OCI-LY3 (cell line): ENCODE measurements around the gene RARRES1.

Experiments used
- H2AFZ ChIP-seq: fragments of 200-600, 300-600 bp; shearing (Covaris generic); 2 replicates; pipeline ENCODE4 v1.6.0; 2014; ENCODE audit warnings: antibody characterized with exemption, low read depth, low read length
- H3K27ac ChIP-seq: fragments of 200-600, 300-600 bp; sonication (generic); 2 replicates; pipeline ENCODE4 v1.5.1; 2014; ENCODE audit warnings: mild to moderate bottlenecking, low read length, moderate library complexity, mixed read lengths
- H3K27me3 ChIP-seq: fragments of 200-600, 300-600 bp; sonication (generic); 2 replicates; pipeline ENCODE4 v1.6.1; 2014; ENCODE audit warnings: low read depth, low read length, mixed read lengths
- H3K36me3 ChIP-seq: fragments of 200-600, 300-600 bp; sonication (generic); replicated peaks from 2 replicates; pipeline ENCODE3; 2014; ENCODE audit warnings: low read depth, low read length, mixed read lengths
- H3K4me1 ChIP-seq: fragments of 300-600, 200-600 bp; sonication (generic); 2 replicates; pipeline ENCODE4 v1.6.1; 2014; ENCODE audit warnings: low read length, mixed read lengths
- H3K4me2 ChIP-seq: fragments of 200-600, 300-600 bp; sonication (generic); 2 replicates; pipeline ENCODE4 v1.6.1; 2014; ENCODE audit warnings: low read length, mixed read lengths
- H3K4me3 ChIP-seq: fragments of 300-600, 200-600 bp; sonication (generic); 2 replicates; pipeline ENCODE4 v1.5.1; 2014; ENCODE audit warnings: antibody characterized with exemption, mild to moderate bottlenecking, low read length, moderate library complexity
- H3K79me2 ChIP-seq: fragments of 300-600, 200-600 bp; shearing (Covaris generic); 2 replicates; pipeline ENCODE4 v1.6.1; 2014; ENCODE audit warnings: mild to moderate bottlenecking, low read length, mixed read lengths
- H3K9ac ChIP-seq: fragments of 300-600, 200-600 bp; shearing (Covaris generic); 2 replicates; pipeline ENCODE4 v1.6.0; 2014; ENCODE audit warnings: mild to moderate bottlenecking, low read length, moderate library complexity
- H3K9me3 ChIP-seq: fragments of 200-600, 300-600 bp; shearing (Covaris generic); 2 replicates; pipeline ENCODE4 v1.6.1; 2014; ENCODE audit warnings: low read length, mixed read lengths; ENCODE audit not compliant: insufficient read depth
- H4K20me1 ChIP-seq: fragments of 200-600, 300-600 bp; sonication (generic); 2 replicates; pipeline ENCODE4 v1.6.1; 2016; ENCODE audit warnings: low read length, mixed read lengths; ENCODE audit not compliant: insufficient read depth
- EZH2phosphoT487 ChIP-seq: fragments of 200-600 bp; shearing (Covaris generic); IDR thresholded peaks from 2 replicates; pipeline ENCODE4 v1.6.1; 2018; ENCODE audit warnings: antibody characterized with exemption, mixed run types, low read depth
- TF ChIP-seq, protein P1 (sequence below): fragments of 200-600, 300-600 bp; sonication (generic); IDR thresholded peaks from 2 replicates; pipeline ENCODE4 v1.5.1; 2014; ENCODE audit warnings: antibody characterized with exemption, low read length, low read depth

Gene RARRES1

GRCh38 chr3:158731938-158732855, at the start of gene RARRES1:
TSS of gene RARRES1 (minus strand) at chr3:158732457. CDS start at chr3:158732415, 42 bp downstream.
- TF ChIP-seq, protein P1, sequence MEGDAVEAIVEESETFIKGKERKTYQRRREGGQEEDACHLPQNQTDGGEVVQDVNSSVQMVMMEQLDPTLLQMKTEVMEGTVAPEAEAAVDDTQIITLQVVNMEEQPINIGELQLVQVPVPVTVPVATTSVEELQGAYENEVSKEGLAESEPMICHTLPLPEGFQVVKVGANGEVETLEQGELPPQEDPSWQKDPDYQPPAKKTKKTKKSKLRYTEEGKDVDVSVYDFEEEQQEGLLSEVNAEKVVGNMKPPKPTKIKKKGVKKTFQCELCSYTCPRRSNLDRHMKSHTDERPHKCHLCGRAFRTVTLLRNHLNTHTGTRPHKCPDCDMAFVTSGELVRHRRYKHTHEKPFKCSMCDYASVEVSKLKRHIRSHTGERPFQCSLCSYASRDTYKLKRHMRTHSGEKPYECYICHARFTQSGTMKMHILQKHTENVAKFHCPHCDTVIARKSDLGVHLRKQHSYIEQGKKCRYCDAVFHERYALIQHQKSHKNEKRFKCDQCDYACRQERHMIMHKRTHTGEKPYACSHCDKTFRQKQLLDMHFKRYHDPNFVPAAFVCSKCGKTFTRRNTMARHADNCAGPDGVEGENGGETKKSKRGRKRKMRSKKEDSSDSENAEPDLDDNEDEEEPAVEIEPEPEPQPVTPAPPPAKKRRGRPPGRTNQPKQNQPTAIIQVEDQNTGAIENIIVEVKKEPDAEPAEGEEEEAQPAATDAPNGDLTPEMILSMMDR = no peak
- TF ChIP-seq EZH2phosphoT487 = no peak
- no peaks in the 10 kb centered on the region for H4K20me1 ChIP-seq
- peaks cover 20% of the 10 kb centered on the region for H3K36me3 ChIP-seq
- no peak within 1 kb of the TSS for H3K9ac ChIP-seq
- H3K27ac ChIP-seq = no peak within 1 kb of the TSS
- H3K4me1 ChIP-seq = no peaks in the 10 kb centered on the region
- H3K4me3 ChIP-seq = no peak within 1 kb of the TSS
- H3K27me3 ChIP-seq = no peaks in the 10 kb centered on the region
- no peak within 1 kb of the TSS for H2AFZ ChIP-seq
- no peaks in the 10 kb centered on the region for H3K9me3 ChIP-seq
- no peak within 1 kb of the TSS for H3K4me2 ChIP-seq
- no peaks in the 10 kb centered on the region for H3K79me2 ChIP-seq

DNA sequence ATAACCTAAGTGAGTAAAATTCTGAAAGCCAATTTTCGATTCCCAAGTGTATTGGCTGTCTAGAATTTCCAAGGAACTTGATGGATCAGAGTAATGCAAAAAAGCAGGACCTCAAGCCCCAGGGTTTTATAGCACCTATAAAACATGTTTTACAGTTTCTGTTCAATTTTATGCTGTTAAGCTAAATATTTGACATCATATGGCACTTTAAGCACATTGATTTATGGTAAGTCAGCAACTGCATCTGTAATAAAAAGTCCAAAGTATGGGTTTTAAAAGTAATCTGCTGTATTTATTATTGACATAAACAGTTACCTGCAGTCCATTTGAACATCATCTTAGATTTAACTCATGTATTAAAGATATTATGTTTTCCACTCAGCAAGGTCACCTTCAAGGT, 49.6 kb upstream of the RARRES1 start:
- Histone ChIP-seq H3K27ac (no peak overlapping the region), H3K4me3 (no peak overlapping the region), H3K9ac (no peak overlapping the region), H3K36me3 (no peaks in the 10 kb centered on the region), H3K79me2 (no peaks in the 10 kb centered on the region), H3K4me2 (no peak overlapping the region), H4K20me1 (no peaks in the 10 kb centered on the region), H2AFZ (no peak overlapping the region), H3K27me3 (no peaks in the 10 kb centered on the region), H3K9me3 (no peaks in the 10 kb centered on the region), H3K4me1 (no peaks in the 10 kb centered on the region)
- TF ChIP-seq, protein P1 = no peak
- no peak for TF ChIP-seq EZH2phosphoT487

DNA sequence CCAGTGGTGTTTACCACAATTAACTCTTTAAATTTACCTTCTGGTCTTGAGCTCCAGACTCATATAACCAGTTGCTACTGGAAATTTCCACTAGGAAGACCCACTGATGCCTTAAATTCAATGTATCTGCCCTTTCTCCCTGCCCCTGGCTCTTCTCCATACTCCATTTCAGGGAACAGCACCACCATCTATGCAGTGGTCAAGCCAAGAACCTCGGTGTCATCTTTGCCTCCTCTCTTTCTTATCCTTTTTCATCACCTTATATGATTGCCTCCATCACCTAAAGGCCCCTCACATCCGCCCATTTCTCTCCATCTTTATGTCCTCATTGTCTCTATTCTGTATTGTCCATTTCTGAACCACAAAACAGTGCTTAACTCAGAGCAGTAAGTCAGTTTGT, 48.9 kb upstream of the RARRES1 start:
- H3K27ac ChIP-seq = no peak overlapping the region
- no peak overlapping the region for H3K4me3 ChIP-seq
- no peaks in the 10 kb centered on the region for H3K27me3 ChIP-seq
- no peak overlapping the region for H3K9ac ChIP-seq
- H2AFZ ChIP-seq = no peak overlapping the region
- no peak overlapping the region for H3K4me2 ChIP-seq
- H3K36me3 ChIP-seq = no peaks in the 10 kb centered on the region
- no peaks in the 10 kb centered on the region for H3K9me3 ChIP-seq
- TF ChIP-seq EZH2phosphoT487 = no peak
- TF ChIP-seq, protein P1 = no peak
- H3K79me2 ChIP-seq = no peaks in the 10 kb centered on the region
- H4K20me1 ChIP-seq = no peaks in the 10 kb centered on the region
- H3K4me1 ChIP-seq = no peaks in the 10 kb centered on the region

GRCh38 chr3:158780766-158781165, 48.5 kb upstream of the RARRES1 start:
- Histone ChIP-seq H3K79me2 (no peaks in the 10 kb centered on the region), H3K4me2 (no peak overlapping the region), H3K36me3 (no peaks in the 10 kb centered on the region), H4K20me1 (no peaks in the 10 kb centered on the region), H3K9ac (no peak overlapping the region), H2AFZ (no peak overlapping the region), H3K4me3 (no peak overlapping the region), H3K4me1 (no peaks in the 10 kb centered on the region), H3K27ac (no peak overlapping the region), H3K27me3 (no peaks in the 10 kb centered on the region), H3K9me3 (no peaks in the 10 kb centered on the region)
- TF ChIP-seq, protein P1 = no peak
- no peak for TF ChIP-seq EZH2phosphoT487
